IMR-90 (cell line): ENCODE data around the gene SS18. TPM values are rescaled to one million over a fixed set of nuclear protein-coding genes. Genes with fewer than 3 reads are reported as not detected.

Source experiments
- ATAC-seq: fragments of 200-7000 bp; cut with Tn5 transposase; 2 replicates; pipeline ENCODE4 v1.9.1; 2020; ENCODE audit warnings: low read depth, mild to moderate bottlenecking, moderate library complexity
- BruUV-seq: library from RNA; stranded (reverse); fragments of 400-500 nt; replicated peaks from 2 replicates; lab custom pipeline; 2021; lab: Mats Ljungman, UMichigan
- CTCF ChIA-PET: fragments of 300-600 bp; formaldehyde crosslinking; extraction: SDS; loops from one replicate; lab custom pipeline; 2021; ENCODE audit warnings: antibody characterized with exemption; lab: Yijun Ruan, JAX
- POLR2A ChIA-PET: fragments of 300-600 bp; sonication (Branson Sonifier 250); formaldehyde crosslinking; loops from one replicate; lab custom pipeline; 2022; ENCODE audit warnings: antibody characterized with exemption; ENCODE audit not compliant: unreplicated experiment; lab: Charles Lee
- DNase-seq: peaks from one replicate; pipeline ENCODE4 v3.0.0; 2013
- H2AFZ ChIP-seq: replicated peaks from 2 replicates; pipeline ENCODE3; 2013; ENCODE audit warnings: low read length, mild to moderate bottlenecking; ENCODE audit not compliant: poor library complexity
- H2AK5ac ChIP-seq: 2 replicates; pipeline ENCODE4 v1.6.1; 2013; ENCODE audit warnings: low read depth, low read length, inconsistent platforms
- H2AK9ac ChIP-seq: replicated peaks from 2 replicates; pipeline ENCODE3; 2013; ENCODE audit warnings: mild to moderate bottlenecking, low read depth, low read length, moderate library complexity; ENCODE audit not compliant: poor library complexity
- H2BK120ac ChIP-seq: 2 replicates; pipeline ENCODE4 v1.6.1; 2013; ENCODE audit warnings: low read depth, low read length, inconsistent platforms
- H2BK15ac ChIP-seq: 3 replicates; pipeline ENCODE4 v1.6.1; 2013; ENCODE audit warnings: low read depth, low read length, inconsistent platforms
- H2BK20ac ChIP-seq: 2 replicates; pipeline ENCODE4 v1.6.1; 2013; ENCODE audit warnings: low read depth, mild to moderate bottlenecking, inconsistent platforms, low read length, moderate library complexity
- H2BK5ac ChIP-seq: 2 replicates; pipeline ENCODE4 v1.6.1; 2013; ENCODE audit warnings: mild to moderate bottlenecking, low read depth, low read length, inconsistent platforms; ENCODE audit not compliant: poor library complexity, severe bottlenecking
- H3K14ac ChIP-seq: replicated peaks from 2 replicates; pipeline ENCODE4 v1.6.1; 2013; ENCODE audit warnings: low read depth, low read length, inconsistent platforms
- H3K18ac ChIP-seq: 2 replicates; pipeline ENCODE4 v1.6.1; 2013; ENCODE audit warnings: low read depth, low read length, control low read depth
- H3K23ac ChIP-seq: 2 replicates; pipeline ENCODE4 v1.6.1; 2013; ENCODE audit warnings: low read depth, low read length, inconsistent platforms
- H3K27ac ChIP-seq: 2 replicates; pipeline ENCODE4 v1.5.1; 2013; ENCODE audit warnings: mild to moderate bottlenecking, control low read depth, low read length; ENCODE audit not compliant: insufficient read depth
- H3K27me3 ChIP-seq: 2 replicates; pipeline ENCODE4 v1.6.1; 2013; ENCODE audit warnings: low read length; ENCODE audit not compliant: control insufficient read depth, insufficient read depth
- H3K36me3 ChIP-seq: 2 replicates; pipeline ENCODE4 v1.6.1; 2013; ENCODE audit warnings: low read length, mixed read lengths; ENCODE audit not compliant: control insufficient read depth, insufficient read depth
- H3K4ac ChIP-seq: 2 replicates; pipeline ENCODE4 v1.6.1; 2013; ENCODE audit warnings: low read depth, low read length, inconsistent platforms
- H3K4me1 ChIP-seq: 2 replicates; pipeline ENCODE4 v1.6.1; 2013; ENCODE audit warnings: low read length, mixed read lengths; ENCODE audit not compliant: control insufficient read depth, insufficient read depth
- H3K4me2 ChIP-seq: 2 replicates; pipeline ENCODE4 v1.6.1; 2013; ENCODE audit warnings: low read depth, mild to moderate bottlenecking, control low read depth, low read length, moderate library complexity
- H3K4me3 ChIP-seq: 2 replicates; pipeline ENCODE4 v1.5.1; 2013; ENCODE audit warnings: low read depth, mild to moderate bottlenecking, control low read depth, low read length, moderate library complexity; ENCODE audit not compliant: insufficient read depth
- H3K56ac ChIP-seq: 2 replicates; pipeline ENCODE4 v1.6.1; 2013; ENCODE audit warnings: low read length, inconsistent platforms; ENCODE audit not compliant: insufficient read depth; ENCODE audit errors: extremely low read depth
- H3K79me1 ChIP-seq, 2 experiments: 2 replicates each; pipeline ENCODE4 v1.6.1; 2013; ENCODE audit warnings: low read length in 2 of 2, inconsistent platforms in 1 of 2, low read depth in 1 of 2
- H3K9ac ChIP-seq: 2 replicates; pipeline ENCODE4 v1.6.1; 2013; ENCODE audit warnings: low read depth, low read length, control low read depth
- H3K9me1 ChIP-seq: 2 replicates; pipeline ENCODE4 v1.6.1; 2013; ENCODE audit warnings: low read length, inconsistent platforms; ENCODE audit not compliant: insufficient read depth
- H3K9me3 ChIP-seq: 2 replicates; pipeline ENCODE4 v1.6.1; 2013; ENCODE audit warnings: low read length; ENCODE audit not compliant: control insufficient read depth, insufficient read depth
- H4K20me1 ChIP-seq: 2 replicates; pipeline ENCODE4 v1.6.1; 2013; ENCODE audit warnings: low read length, inconsistent platforms; ENCODE audit not compliant: insufficient read depth
- H4K5ac ChIP-seq: 2 replicates; pipeline ENCODE4 v1.6.1; 2013; ENCODE audit warnings: mild to moderate bottlenecking, low read depth, low read length, control low read depth
- H4K8ac ChIP-seq, 2 experiments: 2 replicates each; pipeline ENCODE4 v1.6.1; 2013; ENCODE audit warnings: low read depth in 2 of 2, low read length in 2 of 2, control low read depth in 1 of 2, inconsistent platforms in 1 of 2
- H4K91ac ChIP-seq: 2 replicates; pipeline ENCODE4 v1.6.1; 2013; ENCODE audit warnings: low read depth, low read length, inconsistent platforms; ENCODE audit not compliant: insufficient read depth
- BHLHE40 ChIP-seq: fragments of 150-350 bp; IDR thresholded peaks from 2 replicates; pipeline ENCODE4 v1.6.1; 2016; ENCODE audit warnings: mild to moderate bottlenecking, low read depth, low read length
- CEBPB ChIP-seq: IDR thresholded peaks from 2 replicates; pipeline ENCODE4 v1.6.1; 2012; ENCODE audit warnings: low read depth, low read length, improper control_type of control experiment
- MAFK ChIP-seq: IDR thresholded peaks from 2 replicates; pipeline ENCODE4 v1.6.1; 2012; ENCODE audit warnings: low read depth, low read length, improper control_type of control experiment
- MAZ ChIP-seq: IDR thresholded peaks from 2 replicates; pipeline ENCODE4 v1.6.1; 2012; ENCODE audit warnings: low read depth, mild to moderate bottlenecking, low read length, improper control_type of control experiment, moderate library complexity, borderline replicate concordance
- POLR2A ChIP-seq: IDR thresholded peaks from 2 replicates; pipeline ENCODE4 v1.6.1; 2012; ENCODE audit warnings: mild to moderate bottlenecking, low read depth, low read length
- RAD21 ChIP-seq: IDR thresholded peaks from 2 replicates; pipeline ENCODE4 v1.6.1; 2012; ENCODE audit warnings: low read length, improper control_type of control experiment
- RFX5 ChIP-seq: IDR thresholded peaks from 2 replicates; pipeline ENCODE4 v1.8.0; 2012; ENCODE audit warnings: low read depth, mild to moderate bottlenecking, low read length, moderate library complexity
- SMC3 ChIP-seq: fragments of 150-350 bp; IDR thresholded peaks from 2 replicates; pipeline ENCODE4 v1.6.1; 2016; ENCODE audit warnings: low read depth, mild to moderate bottlenecking, antibody characterized with exemption, low read length, moderate library complexity
- WGBS, 2 experiments: methylation state at CpG; one replicate each; pipeline versions ENCODE4 v1.1.5 to v1.1.7; 2013; ENCODE audit warnings: missing lambda C conversion rate in 2 of 2; ENCODE audit not compliant: insufficient read length in 1 of 2; ENCODE audit errors: extremely low coverage in 2 of 2; 5-methylcytosine and 5-hydroxymethylcytosine counted together
- dilution Hi-C: fragments of 300-500 bp; cut with HindIII; formaldehyde crosslinking; loops from one replicate; pipeline ENCODE4 v1.14.3; 2018; ENCODE audit warnings: low sequenced_read_pairs; ENCODE audit not compliant: unreplicated experiment
- in situ Hi-C: fragments of 300-500 bp; cut with MboI; formaldehyde crosslinking; loops from 3 replicates; pipeline ENCODE4 v1.14.3; 2019; ENCODE audit warnings: low sequenced_read_pairs, inconsistent platforms, mixed read lengths
- intact Hi-C: fragments of 100-400 bp; cut with micrococcal nuclease; formaldehyde crosslinking; loops from 2 replicates; pipeline ENCODE4 v1.10.0; 2022
- polyA plus RNA-seq, 3 experiments: library from polyadenylated mRNA; depleted of rRNA; stranded (reverse); fragments of >200 nt; gene quantifications; 2 replicates each; pipeline ENCODE4 v1.2.3, GENCODE V29; 2012; ENCODE audit warnings: low replicate concordance in 1 of 3
- total RNA-seq: library from RNA; depleted of rRNA; stranded (reverse); fragments of >200 nt; gene quantifications from 2 replicates; pipeline ENCODE4 v1.2.3, GENCODE V29; 2012

Gene SS18
- total and polyA plus RNA-seq, 2 of the 4 experiments (the other 2 are of a cell fraction), result 112 to 242 TPM

- H2BK5ac ChIP-seq, result no peak overlapping the region
- in situ Hi-C loops, result no loop called here
Observed at GRCh38 chr18:26096852-26097251, 6.4 kb upstream of the SS18 start.

More at GRCh38 chr18:26096852-26097251, 6.4 kb upstream of the SS18 start:
- H2BK15ac ChIP-seq, result no peak overlapping the region
- no peak for TF ChIP-seq MAZ
- TF ChIP-seq POLR2A, result no peak
- TF ChIP-seq SMC3, result no peak
- no peak for TF ChIP-seq BHLHE40
- TF ChIP-seq MAFK, result no peak
- TF ChIP-seq CEBPB, result no peak
- TF ChIP-seq RAD21, result no peak
- TF ChIP-seq RFX5, result no peak
- peaks cover 2% of the 10 kb centered on the region; the same call in 1 of the 2 replicates for H3K9me3 ChIP-seq
- H3K36me3 ChIP-seq, result no peaks in the 10 kb centered on the region
- no peak overlapping the region for H4K91ac ChIP-seq
- H3K9ac ChIP-seq, result no peak overlapping the region
- BruUV-seq, result no TSS peak
- H4K20me1 ChIP-seq, result no peaks in the 10 kb centered on the region
- dilution Hi-C loops (no loop called here), intact Hi-C loops (no loop called here)
- no peak overlapping the region for H3K23ac ChIP-seq
- H3K4me3 ChIP-seq, result no peak overlapping the region
- no peak overlapping the region for H3K4ac ChIP-seq
- H2BK20ac ChIP-seq, result no peak overlapping the region
- no peaks in the 10 kb centered on the region for H3K4me1 ChIP-seq
- ChIA-PET CTCF (no interaction called here), POLR2A (no interaction called here)
- H3K56ac ChIP-seq, result no peak overlapping the region
- H3K14ac ChIP-seq, result no peak overlapping the region
- H3K27me3 ChIP-seq, result no peaks in the 10 kb centered on the region
- no CpG with 5 or more reads among the region's 1 CpG for WGBS, 2 experiments
- no peak overlapping the region for H2AFZ ChIP-seq
- no peaks in the 10 kb centered on the region for H3K9me1 ChIP-seq
- H4K8ac ChIP-seq, result no peak overlapping the region
- no peak overlapping the region for H2AK5ac ChIP-seq
- H2AK9ac ChIP-seq, result no peak overlapping the region
- H4K5ac ChIP-seq, result no peak overlapping the region
- H2BK120ac ChIP-seq, result no peak overlapping the region
- no peak overlapping the region for H3K27ac ChIP-seq
- no peak for DNase-seq
- no peaks in the 10 kb centered on the region for H3K79me1 ChIP-seq
- no peak overlapping the region for H3K18ac ChIP-seq
- no peak overlapping the region for H3K4me2 ChIP-seq
- no peak for ATAC-seq
